HCT116 (cell line): Measurements from ENCODE around the gene GSC2. TPM values are rescaled to one million over a fixed set of nuclear protein-coding genes. Genes with fewer than 3 reads are reported as not detected.
A peak's percentile ranks its signal among the peaks of the same experiment; 100 is the strongest.

Experiments used
- ATAC-seq: fragments of 200-7000 bp; cut with Tn5 transposase; 2 replicates; pipeline ENCODE4 v1.9.1; 2020; ENCODE audit warnings: mild to moderate bottlenecking, moderate library complexity
- BruUV-seq: library from RNA; stranded (reverse); fragments of 400-500 nt; replicated peaks from 2 replicates; lab custom pipeline; 2021; lab: Mats Ljungman, UMichigan
- CTCF ChIA-PET: fragments of 300-600 bp; sonication (Branson Sonifier 250); formaldehyde crosslinking; loops from one replicate; lab custom pipeline; 2021; ENCODE audit warnings: antibody characterized with exemption; lab: Charles Lee
- POLR2A ChIA-PET: fragments of 300-600, 350-600 bp; sonication (Branson Sonifier 250); formaldehyde crosslinking; loops from one replicate; lab custom pipeline; 2021; ENCODE audit warnings: antibody characterized with exemption; lab: Charles Lee
- RAD21 ChIA-PET, 2 experiments: fragments of 300-600 bp; sonication (Branson Sonifier 250); formaldehyde crosslinking; loops; one replicate each; lab custom pipeline; 2023; ENCODE audit warnings: low total read pairs in 2 of 2; ENCODE audit not compliant: uncharacterized antibody in 2 of 2, unreplicated experiment in 2 of 2, low non-redundant PET in 1 of 2; lab: Charles Lee
- DNase-seq: peaks from one replicate; pipeline ENCODE4 v3.0.0-alpha.2; 2010; ENCODE audit warnings: low read depth, low spot score
- H2AFZ ChIP-seq: fragments of 200-600 bp; shearing (Covaris generic), sonication (generic); 2 replicates; pipeline ENCODE4 v1.6.1; 2017; ENCODE audit warnings: low read depth, mixed run types, mixed read lengths, antibody characterized with exemption, low read length; ENCODE audit not compliant: poor library complexity, severe bottlenecking
- H3K27ac ChIP-seq: 2 replicates; pipeline ENCODE4 v1.5.1; 2012; ENCODE audit warnings: low read depth, low read length
- H3K27me3 ChIP-seq: fragments of 200-600 bp; sonication (generic); 2 replicates; pipeline ENCODE4 v1.6.1; 2016; ENCODE audit warnings: mixed run types, low read length, mixed read lengths; ENCODE audit not compliant: insufficient read depth
- H3K36me3 ChIP-seq, 2 experiments: fragments of 200-500 bp in 1 of 2; fragments of 200-600 bp in 1 of 2; sonication (Bioruptor generic) in 1 of 2; sonication (generic) in 1 of 2; 2 replicates each; pipeline versions ENCODE4 v1.5.1 to v1.6.1; 2014 to 2016; ENCODE audit warnings: low read length in 2 of 2, inconsistent platforms in 1 of 2, mixed read lengths in 1 of 2, mixed run types in 1 of 2; ENCODE audit not compliant: insufficient read depth in 2 of 2, control insufficient read depth in 1 of 2
- H3K4me1 ChIP-seq, 2 experiments: fragments of 200-600 bp in 1 of 2; sonication (generic) in 1 of 2; 2 replicates each; pipeline versions ENCODE4 v1.5.1 to v1.6.1; 2012 to 2017; ENCODE audit warnings: low read length in 2 of 2, inconsistent platforms in 1 of 2, mild to moderate bottlenecking in 1 of 2, mixed read lengths in 1 of 2, mixed run types in 1 of 2, moderate library complexity in 1 of 2; ENCODE audit not compliant: insufficient read depth in 2 of 2, control insufficient read depth in 1 of 2
- H3K4me2 ChIP-seq: fragments of 200-600 bp; sonication (generic); 2 replicates; pipeline ENCODE4 v1.6.1; 2017; ENCODE audit warnings: mixed run types, low read length, mixed read lengths
- H3K4me3 ChIP-seq, 2 experiments: fragments of 200-600 bp in 1 of 2; sonication (generic) in 1 of 2; replicated peaks in 1 of 2; 2 replicates each; pipeline ENCODE4 v1.5.1; 2011 to 2016; ENCODE audit warnings: low read length in 2 of 2, control low read depth in 1 of 2, low read depth in 1 of 2, mild to moderate bottlenecking in 1 of 2, mixed read lengths in 1 of 2, mixed run types in 1 of 2
- H3K79me2 ChIP-seq: fragments of 200-600 bp; sonication (generic); 2 replicates; pipeline ENCODE4 v1.6.1; 2017; ENCODE audit warnings: mild to moderate bottlenecking, mixed run types, low read length, moderate library complexity, mixed read lengths; ENCODE audit not compliant: insufficient read depth
- H3K9ac ChIP-seq: fragments of 200-600 bp; sonication (generic); 2 replicates; pipeline ENCODE4 v1.6.1; 2016; ENCODE audit warnings: low read length, mixed read lengths
- H3K9me2 ChIP-seq: fragments of 200-600 bp; sonication (generic), shearing (Covaris generic); 2 replicates; pipeline ENCODE4 v1.6.1; 2017; ENCODE audit warnings: mixed run types, mild to moderate bottlenecking, moderate library complexity; ENCODE audit not compliant: insufficient read depth
- H3K9me3 ChIP-seq, 2 experiments: fragments of 200-500 bp in 1 of 2; fragments of 200-600 bp in 1 of 2; sonication (Bioruptor generic) in 1 of 2; sonication (generic) in 1 of 2; 2 replicates each; pipeline ENCODE4 v1.6.1; 2014 to 2017; ENCODE audit warnings: low read length in 2 of 2, mixed read lengths in 2 of 2, inconsistent platforms in 1 of 2, low read depth in 1 of 2, mild to moderate bottlenecking in 1 of 2, mixed run types in 1 of 2, moderate library complexity in 1 of 2; ENCODE audit not compliant: control insufficient read depth in 1 of 2, insufficient read depth in 1 of 2
- H4K20me1 ChIP-seq: fragments of 200-600 bp; sonication (generic), shearing (Covaris generic); 2 replicates; pipeline ENCODE4 v1.6.1; 2017; ENCODE audit warnings: mixed run types, mild to moderate bottlenecking, moderate library complexity; ENCODE audit not compliant: insufficient read depth
- CEBPB ChIP-seq: IDR thresholded peaks from 2 replicates; pipeline ENCODE4 v1.6.1; 2012; ENCODE audit warnings: low read depth
- intact Hi-C: fragments of 100-400 bp; cut with micrococcal nuclease; formaldehyde crosslinking; loops from 2 replicates; pipeline ENCODE4 v1.10.0; 2022
- total RNA-seq: library from RNA; stranded (reverse); gene quantifications from one replicate; pipeline ENCODE4 v1.2.1, GENCODE V29; 2021; ENCODE audit not compliant: unreplicated experiment
- TF ChIP-seq, protein P1 (sequence below): IDR thresholded peaks from 2 replicates; pipeline ENCODE4 v1.6.1; 2012
- TF ChIP-seq, protein P2 (sequence below): IDR thresholded peaks from 2 replicates; pipeline ENCODE4 v1.6.1; 2011; ENCODE audit warnings: mild to moderate bottlenecking, low read length, moderate library complexity; ENCODE audit not compliant: insufficient replicate concordance; ENCODE audit errors: extremely low read depth

GSC2 gene
- total RNA-seq, 1 experiment from 2014 or later, result not detected

DNA sequence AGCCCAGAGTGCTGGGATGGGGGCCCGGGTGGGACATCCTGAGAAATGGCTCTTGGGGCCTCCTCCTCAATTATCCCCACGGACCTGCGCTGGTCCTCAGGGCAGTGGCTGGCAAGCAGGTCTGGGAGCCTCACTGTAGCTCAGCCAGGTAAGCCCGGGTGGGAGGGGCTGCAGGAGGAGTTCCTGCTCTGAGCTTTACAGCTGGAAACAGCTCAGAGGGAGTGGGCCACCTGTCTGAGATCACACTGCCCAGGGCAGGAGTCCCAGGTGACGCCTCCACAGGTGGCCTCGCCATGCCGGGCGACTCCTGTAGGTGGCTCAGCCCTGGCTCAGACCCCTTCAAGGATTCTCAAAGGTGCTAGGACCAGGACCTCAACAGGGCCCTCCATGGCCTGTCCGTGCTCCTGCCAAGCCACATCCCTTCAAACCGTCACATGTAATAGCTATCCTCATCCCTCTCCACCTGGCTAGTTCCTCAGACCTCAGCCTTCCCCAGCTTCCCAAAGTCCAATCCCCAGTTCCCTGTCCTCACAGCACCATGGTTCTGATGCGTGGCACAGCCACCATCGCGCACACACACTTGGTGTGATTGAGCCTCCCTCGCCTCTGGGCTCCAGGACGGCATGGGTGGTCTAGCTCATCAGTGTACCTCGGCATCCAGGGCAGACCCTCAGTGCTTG is 22.6 kb downstream of the GSC2 start:
- DNase-seq, result no peak
- intact Hi-C loops, result no loop called here
- Histone ChIP-seq H3K9me3 (no peaks in the 10 kb centered on the region), H3K4me2 (no peak overlapping the region), H3K36me3 (no peaks in the 10 kb centered on the region), H3K9me2 (no peaks in the 10 kb centered on the region), H3K27ac (no peak overlapping the region), H3K79me2 (no peaks in the 10 kb centered on the region), H4K20me1 (no peaks in the 10 kb centered on the region), H3K4me1 (peaks cover 0 to 8% of the 10 kb centered on the region in 2 experiments; a peak in 2 of 4 replicates), H3K9ac (no peak overlapping the region), H2AFZ (no peak overlapping the region), H3K27me3 (no peaks in the 10 kb centered on the region), H3K4me3 (no peak overlapping the region)
- peak; percentile 24; the same call in 1 of the 2 replicates for ATAC-seq
- RAD21 ChIA-PET, result no interaction called here
- CTCF ChIA-PET, result interaction anchor here (1.0 to 1.6 kb wide), 2 partner anchors 10 to 17 kb away, joined by 4 read pairs; partner anchors contain the start of gene ESS2
- POLR2A ChIA-PET, result no interaction called here
- no TSS peak for BruUV-seq
- TF ChIP-seq, protein P1, sequence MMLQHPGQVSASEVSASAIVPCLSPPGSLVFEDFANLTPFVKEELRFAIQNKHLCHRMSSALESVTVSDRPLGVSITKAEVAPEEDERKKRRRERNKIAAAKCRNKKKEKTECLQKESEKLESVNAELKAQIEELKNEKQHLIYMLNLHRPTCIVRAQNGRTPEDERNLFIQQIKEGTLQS, result no peak
- no peak for TF ChIP-seq CEBPB
- TF ChIP-seq, protein P2, sequence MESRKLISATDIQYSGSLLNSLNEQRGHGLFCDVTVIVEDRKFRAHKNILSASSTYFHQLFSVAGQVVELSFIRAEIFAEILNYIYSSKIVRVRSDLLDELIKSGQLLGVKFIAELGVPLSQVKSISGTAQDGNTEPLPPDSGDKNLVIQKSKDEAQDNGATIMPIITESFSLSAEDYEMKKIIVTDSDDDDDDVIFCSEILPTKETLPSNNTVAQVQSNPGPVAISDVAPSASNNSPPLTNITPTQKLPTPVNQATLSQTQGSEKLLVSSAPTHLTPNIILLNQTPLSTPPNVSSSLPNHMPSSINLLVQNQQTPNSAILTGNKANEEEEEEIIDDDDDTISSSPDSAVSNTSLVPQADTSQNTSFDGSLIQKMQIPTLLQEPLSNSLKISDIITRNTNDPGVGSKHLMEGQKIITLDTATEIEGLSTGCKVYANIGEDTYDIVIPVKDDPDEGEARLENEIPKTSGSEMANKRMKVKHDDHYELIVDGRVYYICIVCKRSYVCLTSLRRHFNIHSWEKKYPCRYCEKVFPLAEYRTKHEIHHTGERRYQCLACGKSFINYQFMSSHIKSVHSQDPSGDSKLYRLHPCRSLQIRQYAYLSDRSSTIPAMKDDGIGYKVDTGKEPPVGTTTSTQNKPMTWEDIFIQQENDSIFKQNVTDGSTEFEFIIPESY, result no peak
